COLO829 (cell line): ENCODE data around the gene MYLK.

ENCODE experiments used
- DNase-seq: peaks from one replicate; pipeline ENCODE4 v3.0.0; 2012; ENCODE audit warnings: low spot score

Gene MYLK

DNA sequence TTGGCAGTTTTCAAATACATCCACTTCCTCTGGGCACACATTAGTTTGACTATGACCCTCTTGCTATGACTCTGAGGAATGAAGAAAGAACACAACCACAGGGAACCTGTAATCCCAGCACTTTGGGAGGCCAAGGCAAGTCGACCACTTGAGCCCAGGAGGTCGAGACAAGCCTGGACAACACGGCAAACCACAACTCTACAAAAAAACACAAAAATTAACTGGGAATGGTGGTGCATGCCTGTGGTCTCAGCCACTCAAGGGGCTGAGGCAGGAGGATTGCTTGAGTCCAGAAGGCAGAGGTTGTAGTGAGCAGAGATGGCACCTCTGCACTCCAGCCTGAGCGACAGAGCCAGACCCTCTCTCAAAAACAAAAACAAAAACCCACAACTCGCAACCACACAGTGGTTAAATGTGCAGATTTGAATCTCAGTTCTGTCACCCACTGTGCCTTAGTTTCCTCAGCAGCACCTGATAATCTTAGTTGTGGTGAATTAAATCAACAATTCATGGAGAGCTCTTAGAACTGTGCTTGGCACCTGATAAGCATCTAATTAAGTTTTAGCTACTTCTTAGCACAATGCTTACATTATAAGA is 65.7 kb downstream of the MYLK start:
- DNase-seq: no peak

GRCh38 chr3:123817413-123817812 is 66.7 kb downstream of the MYLK start:
- DNase-seq: no peak

- DNase-seq: no peak
Observed at GRCh38 chr3:123816673-123817207, 67.4 kb downstream of the MYLK start.

DNA sequence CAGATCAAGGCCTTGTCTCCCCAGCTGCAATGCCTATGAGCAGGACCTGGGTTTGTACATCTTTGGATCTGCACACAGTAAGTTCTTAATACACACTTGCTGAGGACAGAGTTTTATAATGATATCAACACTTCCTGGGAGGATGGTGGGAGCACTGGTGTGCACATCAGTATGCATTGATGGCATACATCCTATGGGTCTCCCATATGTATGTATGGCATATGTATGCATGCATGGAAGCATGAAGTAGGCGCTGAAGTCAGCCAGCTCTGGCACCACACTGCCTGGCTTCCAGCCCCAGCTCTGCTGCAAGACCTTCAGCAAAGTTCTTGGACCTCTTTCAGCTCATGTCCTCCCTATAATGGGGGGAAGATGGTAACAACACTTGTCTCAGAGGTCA is 68.2 kb downstream of the MYLK start:
- DNase-seq: no peak

GRCh38 chr3:123813876-123814275 is 70.3 kb downstream of the MYLK start:
- DNase-seq: no peak

DNA sequence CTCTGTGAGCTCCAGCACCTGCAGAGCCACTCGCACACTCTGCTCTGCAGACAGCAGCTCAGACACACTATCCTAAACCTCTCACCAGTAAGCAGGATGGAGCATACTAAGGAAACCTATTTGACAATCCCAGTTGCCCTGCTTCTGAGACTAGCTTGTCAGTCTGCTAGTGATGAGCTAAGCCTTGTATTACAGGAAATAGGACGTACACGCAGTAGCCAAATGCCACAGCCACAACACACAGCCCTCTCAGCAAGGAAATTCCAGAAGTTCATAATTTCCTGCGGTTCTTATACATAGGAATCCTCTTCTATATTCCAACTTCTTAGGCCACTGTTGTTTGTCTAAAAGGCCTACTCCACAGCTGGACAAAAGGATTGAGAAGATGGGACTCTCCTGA is 74.5 kb downstream of the MYLK start:
- no peak for DNase-seq

DNA sequence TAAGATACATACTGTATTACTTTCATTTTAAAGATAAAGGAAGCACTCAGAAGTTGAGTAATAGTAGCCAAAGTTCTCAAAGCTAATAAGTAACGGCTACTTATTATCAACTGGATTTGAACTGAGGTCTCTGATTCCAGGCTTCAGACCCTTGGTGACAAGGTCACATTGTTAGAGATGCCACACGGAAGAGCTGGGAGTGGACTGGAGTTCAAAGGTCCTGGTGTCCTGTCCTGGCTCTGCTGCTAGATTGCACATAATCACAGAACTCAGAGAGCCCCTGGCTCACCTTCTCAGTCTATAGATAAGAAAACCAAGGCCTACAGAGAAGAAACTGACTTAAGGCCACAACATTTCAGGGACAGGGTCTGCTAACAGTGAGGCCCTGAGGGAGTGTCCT is 75.3 kb downstream of the MYLK start:
- no peak for DNase-seq

DNA sequence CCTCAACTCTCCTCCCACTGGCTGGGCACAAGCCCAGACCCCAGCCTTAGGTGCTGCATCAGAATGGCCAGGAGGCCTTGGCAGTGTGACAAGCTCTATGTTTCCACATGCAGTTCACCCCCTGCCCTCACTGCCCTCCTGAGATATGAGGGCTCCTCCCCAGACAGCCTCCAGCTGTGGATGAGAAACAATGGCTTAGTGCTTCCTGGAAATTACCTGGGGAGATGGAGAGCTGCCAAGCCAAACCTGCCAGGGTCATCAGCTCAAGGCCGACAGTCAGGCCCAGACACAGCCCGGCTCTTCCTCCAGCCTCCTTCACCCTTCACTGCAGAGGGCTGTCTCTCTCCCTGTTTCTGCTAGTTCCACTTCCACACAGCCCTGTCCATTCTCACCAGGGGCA is 76.3 kb downstream of the MYLK start:
- DNase-seq: no peak

GRCh38 chr3:123805504-123805903 is 78.6 kb downstream of the MYLK start:
- no peak for DNase-seq

GRCh38 chr3:123805101-123805500 is 79.0 kb downstream of the MYLK start:
- no peak for DNase-seq

GRCh38 chr3:123804676-123805075 is 79.5 kb downstream of the MYLK start:
- DNase-seq: no peak

DNA sequence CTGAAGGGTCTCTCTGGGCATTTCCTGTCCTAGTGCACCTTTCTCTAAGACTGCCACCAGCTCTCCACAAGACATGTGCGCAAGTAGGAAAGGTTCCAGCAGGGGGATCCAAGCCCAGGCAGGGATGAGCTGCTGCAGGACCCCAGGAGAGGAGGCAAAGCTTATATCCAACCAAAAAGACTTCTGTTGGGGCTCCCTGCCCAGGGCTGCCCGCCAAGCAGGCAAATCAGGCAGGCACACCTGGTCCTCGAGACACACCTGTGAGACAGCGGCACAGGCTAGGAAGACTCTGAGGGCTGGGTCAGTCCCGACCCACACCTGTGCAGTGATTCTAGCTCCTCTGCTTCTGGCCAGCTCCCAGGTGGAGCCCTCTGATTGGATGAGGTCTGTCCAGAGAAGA is 80.6 kb downstream of the MYLK start:
- DNase-seq: no peak

DNA sequence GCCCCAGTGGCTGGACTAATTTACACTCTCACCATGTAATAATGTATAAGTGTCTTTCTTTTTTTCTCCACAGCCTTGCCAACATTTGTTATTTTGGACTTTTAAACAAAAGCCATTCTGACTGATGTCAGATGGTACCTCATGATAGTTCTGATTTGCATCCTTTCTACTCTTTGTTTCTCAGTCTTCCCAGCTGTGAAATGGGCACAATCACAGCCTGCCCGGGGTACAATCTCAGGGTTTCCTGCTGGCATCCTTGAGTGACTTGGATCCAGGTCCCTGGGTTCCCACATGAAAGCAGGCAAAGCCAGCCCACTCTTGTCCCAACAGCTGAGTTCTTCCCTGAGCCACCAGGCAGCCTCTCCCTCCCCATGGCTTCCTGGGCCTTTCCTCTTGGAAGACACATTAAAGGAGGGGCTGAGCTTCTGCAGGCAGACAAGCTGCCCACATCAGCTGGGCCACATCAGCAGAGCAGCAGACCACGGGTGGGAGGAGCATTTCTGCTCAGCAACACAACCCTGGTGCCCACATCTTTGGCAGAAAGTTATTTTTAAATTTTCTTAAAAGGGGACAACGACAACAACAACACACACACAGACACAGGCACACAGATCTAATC is 82.0 kb downstream of the MYLK start:
- DNase-seq: no peak

DNA sequence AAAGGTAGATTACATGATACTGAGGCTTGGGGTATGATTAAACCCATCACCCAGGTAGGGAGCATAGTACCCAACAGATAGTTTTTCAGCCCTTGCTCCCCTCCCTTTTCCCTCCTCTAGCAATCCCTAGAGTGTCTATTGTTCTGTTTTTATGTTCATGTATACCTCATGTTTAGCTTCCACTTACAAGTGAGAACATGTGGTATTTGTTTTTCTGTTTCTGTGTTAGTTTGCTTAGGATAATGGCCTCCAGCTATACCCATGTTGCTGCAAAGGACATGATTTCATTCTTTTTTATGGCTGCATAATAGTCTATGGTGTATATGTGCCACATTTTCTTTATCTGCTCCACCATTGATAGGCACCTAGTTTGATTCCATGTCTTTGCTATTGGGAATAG is 82.7 kb downstream of the MYLK start:
- DNase-seq: no peak

DNA sequence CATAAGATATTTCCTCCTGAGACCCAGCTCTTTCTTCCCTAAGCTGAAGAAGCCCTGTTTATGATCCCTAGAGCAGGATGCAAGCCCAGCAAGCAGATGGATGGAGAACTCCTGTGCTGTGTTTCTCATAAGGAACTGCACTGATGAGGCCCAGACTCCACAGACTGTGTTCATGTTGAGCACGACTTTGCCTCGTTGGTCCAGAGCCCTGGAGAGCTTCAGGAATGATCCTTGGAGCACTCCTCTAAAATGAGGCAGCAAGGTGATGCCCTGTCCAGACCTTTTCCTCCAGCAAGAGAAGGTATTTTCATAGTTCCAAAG is 83.8 kb downstream of the MYLK start:
- DNase-seq: no peak

GRCh38 chr3:123799544-123800361 is 84.4 kb downstream of the MYLK start:
- DNase-seq: no peak

- no peak for DNase-seq
Observed at GRCh38 chr3:123798550-123798949, 85.6 kb downstream of the MYLK start.

- no peak for DNase-seq
Observed at GRCh38 chr3:123795471-123796251, 88.5 kb downstream of the MYLK start.

GRCh38 chr3:123793425-123793824 is 90.7 kb downstream of the MYLK start:
- DNase-seq: no peak

GRCh38 chr3:123792473-123793201 is 91.5 kb downstream of the MYLK start:
- DNase-seq: no peak

DNA sequence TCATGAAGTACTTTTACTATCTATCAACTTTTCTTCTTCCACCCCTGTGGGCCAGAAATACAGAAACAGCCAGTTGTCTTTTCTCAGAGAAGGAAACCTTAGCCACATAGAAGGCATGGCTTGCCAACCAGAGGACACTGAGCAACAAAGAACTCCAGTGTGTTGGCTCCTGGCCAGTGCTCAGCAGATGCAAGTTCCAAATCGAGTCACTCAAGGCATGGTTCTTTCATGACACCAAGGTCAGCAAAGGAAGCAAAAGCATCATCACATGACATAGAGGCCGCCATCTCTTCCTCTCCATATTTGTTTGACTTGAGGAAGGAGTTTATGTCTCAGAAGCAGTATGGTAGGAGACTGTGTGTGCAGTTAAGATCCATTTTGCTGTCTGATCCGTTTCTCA is 92.2 kb downstream of the MYLK start:
- DNase-seq: no peak

- DNase-seq: no peak
Observed at GRCh38 chr3:123791417-123791816, 92.7 kb downstream of the MYLK start.
